HepG2 (cell line): ENCODE data around the gene DNAH8. TPM values are rescaled to one million over a fixed set of nuclear protein-coding genes. Genes with fewer than 3 reads are reported as not detected.

Experiments used
- ATAC-seq: fragments of 200-7000 bp; cut with Tn5 transposase; 3 replicates; pipeline ENCODE4 v1.9.1; 2020; ENCODE audit warnings: mild to moderate bottlenecking, moderate library complexity
- BruUV-seq: library from RNA; stranded (reverse); fragments of 400-500 nt; replicated peaks from 2 replicates; lab custom pipeline; 2021; lab: Mats Ljungman, UMichigan
- CTCF ChIA-PET: fragments of 300-600 bp; formaldehyde crosslinking; extraction: SDS; loops from one replicate; lab custom pipeline; 2021; ENCODE audit warnings: low total read pairs, inconsistent platforms, low intra/inter-chr PET ratio; lab: Yijun Ruan, JAX
- POLR2A ChIA-PET: fragments of 350-600 bp; sonication (Branson Sonifier 250); formaldehyde crosslinking; loops from one replicate; lab custom pipeline; 2020; ENCODE audit warnings: antibody characterized with exemption, inconsistent platforms; lab: Yijun Ruan, JAX
- DNase-seq: peaks from one replicate; pipeline ENCODE4 v3.0.0-alpha.2; 2015; ENCODE audit warnings: low spot score
- FAIRE-seq: peaks from 3 replicates; lab custom pipeline; 2011; peaks lifted over from hg19 to GRCh38; lab: Jason Lieb, UNC
- H2AFZ ChIP-seq: one replicate; pipeline ENCODE4 v1.6.1; 2011; ENCODE audit warnings: low read length, inconsistent platforms
- H3K27ac ChIP-seq: fragments of 300-600 bp; 3 replicates; pipeline ENCODE4 v1.8.0; 2011; ENCODE audit warnings: mixed run types, mild to moderate bottlenecking, mixed read lengths, low read length, inconsistent platforms; ENCODE audit not compliant: insufficient read depth; ENCODE audit errors: extremely low read length
- H3K27me3 ChIP-seq, 2 experiments: fragments of 200-600 bp in 1 of 2; 2 replicates in 1 of 2; 3 replicates in 1 of 2; pipeline versions ENCODE4 v1.6.0 to v1.8.0; 2011; ENCODE audit warnings: low read length in 2 of 2, mild to moderate bottlenecking in 2 of 2, moderate library complexity in 2 of 2, inconsistent platforms in 1 of 2; ENCODE audit not compliant: insufficient read depth in 2 of 2, control insufficient read depth in 1 of 2
- H3K36me3 ChIP-seq, 2 experiments: fragments of 200-600 bp in 1 of 2; replicated peaks in 1 of 2; 2 replicates in 1 of 2; 3 replicates in 1 of 2; pipeline versions ENCODE4 v1.5.1 to v1.8.0; 2011; ENCODE audit warnings: low read length in 2 of 2, inconsistent platforms in 1 of 2; ENCODE audit not compliant: insufficient read depth in 2 of 2, control insufficient read depth in 1 of 2
- H3K4me1 ChIP-seq: 2 replicates; pipeline ENCODE4 v1.5.1; 2012; ENCODE audit warnings: low read length, inconsistent platforms; ENCODE audit not compliant: insufficient read depth
- H3K4me2 ChIP-seq: 2 replicates; pipeline ENCODE4 v1.6.0; 2011; ENCODE audit warnings: low read depth, low read length, inconsistent platforms
- H3K4me3 ChIP-seq, 3 experiments: fragments of 200-600 bp in 1 of 3; sonication (generic), shearing (Covaris generic) in 1 of 3; replicated peaks in 1 of 3; 2 replicates each; pipeline ENCODE4 v1.5.1; 2011 to 2016; ENCODE audit warnings: low read length in 3 of 3, inconsistent platforms in 2 of 3, low read depth in 2 of 3, mild to moderate bottlenecking in 2 of 3, control low read depth in 1 of 3, mixed read lengths in 1 of 3; ENCODE audit not compliant: insufficient read depth in 1 of 3
- H3K79me2 ChIP-seq: one replicate; pipeline ENCODE4 v1.6.1; 2011; ENCODE audit warnings: low read length, inconsistent platforms; ENCODE audit not compliant: insufficient read depth
- H3K9ac ChIP-seq: 2 replicates; pipeline ENCODE4 v1.6.0; 2011; ENCODE audit warnings: mild to moderate bottlenecking, low read depth, low read length, inconsistent platforms; ENCODE audit not compliant: insufficient read depth
- H3K9me3 ChIP-seq: 2 replicates; pipeline ENCODE4 v1.5.1; 2012; ENCODE audit warnings: mild to moderate bottlenecking, low read length
- H4K20me1 ChIP-seq: 2 replicates; pipeline ENCODE4 v1.6.0; 2011; ENCODE audit warnings: inconsistent platforms, mild to moderate bottlenecking, low read length, moderate library complexity; ENCODE audit not compliant: insufficient read depth
- FOSL1 ChIP-seq: sonication (generic); formaldehyde crosslinking; IDR thresholded peaks from 2 replicates; pipeline ENCODE4 v1.9.0; 2021; ENCODE audit warnings: missing genetic modification reagents, borderline replicate concordance
- FOXO4 ChIP-seq: sonication (generic); formaldehyde crosslinking; conservative IDR thresholded peaks from 2 replicates; pipeline ENCODE4 v1.8.1; 2023; ENCODE audit warnings: missing genetic modification reagents
- NFYB ChIP-seq: sonication (generic); formaldehyde crosslinking; IDR thresholded peaks from 2 replicates; pipeline ENCODE4 v1.4.0; 2020; ENCODE audit warnings: missing genetic modification reagents
- PCBP2 ChIP-seq: fragments of 200-400 bp; formaldehyde crosslinking; optimal IDR thresholded peaks from 2 replicates; pipeline ENCODE3; 2018; ENCODE audit warnings: low read length, low read depth; ENCODE audit not compliant: poor library complexity, severe bottlenecking
- PITX1 ChIP-seq: sonication (generic); formaldehyde crosslinking; IDR thresholded peaks from 2 replicates; pipeline ENCODE4 v1.5.1; 2020; ENCODE audit warnings: mild to moderate bottlenecking, missing genetic modification reagents
- SOX5 ChIP-seq: IDR thresholded peaks from 2 replicates; pipeline ENCODE4 v1.6.1; 2016; ENCODE audit warnings: borderline replicate concordance
- SRSF9 ChIP-seq: fragments of 200-400 bp; formaldehyde crosslinking; IDR thresholded peaks from 2 replicates; pipeline ENCODE4 v1.6.1; 2018; ENCODE audit warnings: borderline replicate concordance, mild to moderate bottlenecking, low read depth, low read length; ENCODE audit not compliant: insufficient read depth, poor library complexity, severe bottlenecking
- ZBTB49 ChIP-seq: sonication (generic); formaldehyde crosslinking; IDR thresholded peaks from 2 replicates; pipeline ENCODE4 v1.4.0; 2020; ENCODE audit warnings: missing genetic modification reagents, borderline replicate concordance
- ZNF572 ChIP-seq: sonication (generic); formaldehyde crosslinking; IDR thresholded peaks from 2 replicates; pipeline ENCODE4 v1.5.1; 2020; ENCODE audit warnings: mild to moderate bottlenecking, missing genetic modification reagents
- ZNF672 ChIP-seq: sonication (generic); formaldehyde crosslinking; IDR thresholded peaks from 2 replicates; pipeline ENCODE4 v1.8.1; 2022; ENCODE audit warnings: missing genetic modification reagents
- ZNF709 ChIP-seq: sonication (generic); formaldehyde crosslinking; IDR thresholded peaks from 2 replicates; pipeline ENCODE4 v1.5.0; 2020; ENCODE audit warnings: mild to moderate bottlenecking, missing genetic modification reagents
- ZNF710 ChIP-seq: sonication (generic); formaldehyde crosslinking; IDR thresholded peaks from 2 replicates; pipeline ENCODE4 v1.5.0; 2020; ENCODE audit warnings: mild to moderate bottlenecking, missing genetic modification reagents, borderline replicate concordance
- WGBS: methylation state at CpG from one replicate; pipeline ENCODE4 v1.1.6; 2017; ENCODE audit warnings: low lambda C conversion rate; 5-methylcytosine and 5-hydroxymethylcytosine counted together
- in situ Hi-C: cut with HindIII; loops from 2 replicates; pipeline ENCODE4 v1.10.0; 2017; ENCODE audit warnings: low pct_unique_long_range_greater_than_20kb; ENCODE audit not compliant: extremely low pct_ligation_motif_present
- intact Hi-C: fragments of 100-400 bp; cut with micrococcal nuclease; formaldehyde crosslinking; loops from one replicate; pipeline ENCODE4 v1.10.0; 2022; ENCODE audit not compliant: unreplicated experiment
- polyA plus RNA-seq, 8 experiments: library from polyadenylated mRNA; depleted of rRNA in 3 of 8; stranded (reverse) in 7 of 8; unstranded in 1 of 8; fragments of >200 nt; fragmentation: Illumina TruSeq in 4 of 8; extraction: Trizol in 4 of 8; gene quantifications; 2 replicates each; pipeline versions ENCODE4 v1.2.1 to v1.2.3, GENCODE V29; 2011 to 2016; ENCODE audit warnings: low read depth in 4 of 8, missing spikeins in 1 of 8, mixed read lengths in 1 of 8; ENCODE audit not compliant: insufficient read depth in 1 of 8
- total RNA-seq, 5 experiments: library from RNA; depleted of rRNA; stranded (reverse); fragments of >200 nt; fragmentation: Illumina TruSeq; extraction: Trizol; gene quantifications; 2 replicates each; pipeline ENCODE4 v1.2.3, GENCODE V29; 2016; ENCODE audit warnings: low read depth in 1 of 5
- TF ChIP-seq, protein P1 (sequence below): sonication (generic); formaldehyde crosslinking; IDR thresholded peaks from 2 replicates; pipeline ENCODE4 v1.5.1; 2020; ENCODE audit warnings: missing genetic modification reagents, mild to moderate bottlenecking, borderline replicate concordance
- TF ChIP-seq, protein P2 (sequence below): sonication (generic); formaldehyde crosslinking; conservative IDR thresholded peaks from 2 replicates; pipeline ENCODE4 v1.4.0; 2020; ENCODE audit warnings: missing genetic modification reagents

DNAH8 gene
- total and polyA plus RNA-seq, 2 of the 13 experiments (the other 11 are each of a cell fraction or from before 2014, with no cell fraction given) = not detected

GRCh38 chr6:39056191-39056590 lies 341.1 kb downstream of the DNAH8 start (continued):
- TF ChIP-seq SRSF9 (no peak), NFYB (CRISPR knock-in tag) (no peak), SOX5 (no peak)

- Histone ChIP-seq H3K27me3 (peaks cover 0 to 35% of the 10 kb centered on the region in 2 experiments; a peak in 3 of 5 replicates), H4K20me1 (no peaks in the 10 kb centered on the region), H3K79me2 (no peaks in the 10 kb centered on the region), H3K36me3 (no peaks in the 10 kb centered on the region), H3K4me2 (no peak overlapping the region), H3K4me1 (no peaks in the 10 kb centered on the region), H3K27ac (no peak overlapping the region), H3K4me3 (no peak overlapping the region), H3K9me3 (no peaks in the 10 kb centered on the region), H3K9ac (no peak overlapping the region), H2AFZ (no peak overlapping the region)
- ATAC-seq (no peak), FAIRE-seq (no peak), DNase-seq (no peak)
- POLR2A ChIA-PET = no interaction called here
- in situ Hi-C loops = no loop called here
- WGBS = 56% methylated on average over 9 of the region's 9 CpGs
- CTCF ChIA-PET = no interaction called here
- intact Hi-C loops = no loop called here
- no TSS peak for BruUV-seq
- no peak for TF ChIP-seq ZNF709 (CRISPR knock-in tag)
- TF ChIP-seq, protein P1, sequence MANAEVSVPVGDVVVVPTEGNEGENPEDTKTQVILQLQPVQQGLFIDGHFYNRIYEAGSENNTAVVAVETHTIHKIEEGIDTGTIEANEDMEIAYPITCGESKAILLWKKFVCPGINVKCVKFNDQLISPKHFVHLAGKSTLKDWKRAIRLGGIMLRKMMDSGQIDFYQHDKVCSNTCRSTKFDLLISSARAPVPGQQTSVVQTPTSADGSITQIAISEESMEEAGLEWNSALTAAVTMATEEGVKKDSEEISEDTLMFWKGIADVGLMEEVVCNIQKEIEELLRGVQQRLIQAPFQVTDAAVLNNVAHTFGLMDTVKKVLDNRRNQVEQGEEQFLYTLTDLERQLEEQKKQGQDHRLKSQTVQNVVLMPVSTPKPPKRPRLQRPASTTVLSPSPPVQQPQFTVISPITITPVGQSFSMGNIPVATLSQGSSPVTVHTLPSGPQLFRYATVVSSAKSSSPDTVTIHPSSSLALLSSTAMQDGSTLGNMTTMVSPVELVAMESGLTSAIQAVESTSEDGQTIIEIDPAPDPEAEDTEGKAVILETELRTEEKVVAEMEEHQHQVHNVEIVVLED (CRISPR knock-in tag) = no peak
- TF ChIP-seq, protein P2, sequence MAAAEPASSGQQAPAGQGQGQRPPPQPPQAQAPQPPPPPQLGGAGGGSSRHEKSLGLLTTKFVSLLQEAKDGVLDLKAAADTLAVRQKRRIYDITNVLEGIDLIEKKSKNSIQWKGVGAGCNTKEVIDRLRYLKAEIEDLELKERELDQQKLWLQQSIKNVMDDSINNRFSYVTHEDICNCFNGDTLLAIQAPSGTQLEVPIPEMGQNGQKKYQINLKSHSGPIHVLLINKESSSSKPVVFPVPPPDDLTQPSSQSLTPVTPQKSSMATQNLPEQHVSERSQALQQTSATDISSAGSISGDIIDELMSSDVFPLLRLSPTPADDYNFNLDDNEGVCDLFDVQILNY (CRISPR knock-in tag) = no peak
- TF ChIP-seq ZNF672 = no peak
- TF ChIP-seq ZNF710 (CRISPR knock-in tag) = no peak
- no peak for TF ChIP-seq PCBP2
- no peak for TF ChIP-seq ZNF572
- TF ChIP-seq PITX1 = no peak
- TF ChIP-seq ZBTB49 = no peak
- no peak for TF ChIP-seq FOXO4 (CRISPR knock-in tag)
- TF ChIP-seq FOSL1 = no peak
Measured at GRCh38 chr6:39056681-39057080, 341.6 kb downstream of the DNAH8 start.
